GM19455 (cell line): ENCODE results near the gene ASPHD1.
"Not testable (repeated sequence)": the region's sequence is repeated elsewhere in the genome, so short reads cannot be mapped to it uniquely, and the experiment has no call there.

Source experiments
- ATAC-seq: cut with Tn5 transposase; IDR thresholded peaks from one replicate; pipeline ENCODE4 v1.9.1; 2021; ENCODE audit not compliant: unreplicated experiment

Gene ASPHD1

GRCh38 chr16:29876594-29877249 is 23.6 kb upstream of the ASPHD1 start:
- no peak for ATAC-seq

- ATAC-seq: no peak
These were observed 22.9 kb upstream of the ASPHD1 start for GRCh38 chr16:29877266-29877961.

DNA sequence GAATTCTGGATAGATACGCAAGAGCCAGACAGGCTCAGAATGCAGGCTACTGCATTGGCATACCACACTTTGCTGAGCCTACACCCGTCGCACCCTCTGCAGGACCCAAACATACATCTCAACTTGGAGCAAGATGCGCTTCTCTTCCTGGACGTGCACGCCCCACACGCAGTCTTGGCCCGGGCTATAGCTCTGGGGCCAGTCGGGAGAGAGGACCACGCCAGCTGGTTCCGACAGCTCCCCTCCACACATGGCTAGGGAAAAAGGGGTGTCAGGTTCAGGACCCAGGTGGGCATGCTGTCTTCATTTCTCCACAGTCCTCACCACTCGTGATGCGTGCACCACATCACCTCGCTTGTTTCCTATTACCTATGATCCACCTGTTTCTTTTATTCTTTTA is 22.1 kb upstream of the ASPHD1 start:
- no peak for ATAC-seq

DNA sequence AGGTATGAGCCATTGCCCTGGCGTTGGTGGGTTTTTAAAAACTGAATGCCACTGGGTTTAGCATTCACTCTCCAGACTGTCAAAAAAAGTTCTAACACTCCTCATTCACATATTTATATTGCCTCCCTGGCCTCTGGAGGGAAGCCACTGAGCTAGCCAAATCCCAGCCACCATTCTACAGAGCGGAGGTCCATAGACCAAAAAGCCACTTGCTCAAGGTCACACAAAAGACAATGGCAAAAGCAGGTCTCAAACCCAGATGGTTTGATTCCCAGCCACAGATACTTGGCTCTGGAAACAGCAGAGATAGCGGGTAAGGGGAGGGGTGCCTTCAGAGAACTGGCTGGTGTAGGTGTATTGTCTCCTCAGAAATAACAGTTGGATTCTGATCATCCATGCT is 19.2 kb upstream of the ASPHD1 start:
- ATAC-seq: no peak

DNA sequence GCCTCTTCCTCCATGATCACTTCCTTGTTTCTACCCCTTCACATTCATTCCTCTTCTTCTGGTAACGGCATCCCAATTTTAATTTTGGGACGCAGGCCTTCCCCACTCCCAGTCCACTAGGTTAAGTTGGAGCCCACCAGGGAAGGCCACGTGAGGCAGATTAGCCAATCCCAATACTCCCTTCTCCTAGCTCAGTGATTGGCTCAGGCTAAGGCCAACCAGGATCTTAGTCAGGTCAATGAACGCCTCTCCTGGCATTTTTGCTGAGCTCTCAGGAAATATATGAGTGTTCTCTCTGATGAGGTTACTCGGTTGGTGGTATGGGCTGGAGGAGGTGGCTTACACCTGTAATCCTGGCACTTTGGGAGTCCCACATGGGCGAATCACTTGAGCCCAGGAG is 16.3 kb upstream of the ASPHD1 start:
- ATAC-seq: no peak

- not testable (repeated sequence) for ATAC-seq
These were observed 10.9 kb upstream of the ASPHD1 start for GRCh38 chr16:29889372-29889771.

DNA sequence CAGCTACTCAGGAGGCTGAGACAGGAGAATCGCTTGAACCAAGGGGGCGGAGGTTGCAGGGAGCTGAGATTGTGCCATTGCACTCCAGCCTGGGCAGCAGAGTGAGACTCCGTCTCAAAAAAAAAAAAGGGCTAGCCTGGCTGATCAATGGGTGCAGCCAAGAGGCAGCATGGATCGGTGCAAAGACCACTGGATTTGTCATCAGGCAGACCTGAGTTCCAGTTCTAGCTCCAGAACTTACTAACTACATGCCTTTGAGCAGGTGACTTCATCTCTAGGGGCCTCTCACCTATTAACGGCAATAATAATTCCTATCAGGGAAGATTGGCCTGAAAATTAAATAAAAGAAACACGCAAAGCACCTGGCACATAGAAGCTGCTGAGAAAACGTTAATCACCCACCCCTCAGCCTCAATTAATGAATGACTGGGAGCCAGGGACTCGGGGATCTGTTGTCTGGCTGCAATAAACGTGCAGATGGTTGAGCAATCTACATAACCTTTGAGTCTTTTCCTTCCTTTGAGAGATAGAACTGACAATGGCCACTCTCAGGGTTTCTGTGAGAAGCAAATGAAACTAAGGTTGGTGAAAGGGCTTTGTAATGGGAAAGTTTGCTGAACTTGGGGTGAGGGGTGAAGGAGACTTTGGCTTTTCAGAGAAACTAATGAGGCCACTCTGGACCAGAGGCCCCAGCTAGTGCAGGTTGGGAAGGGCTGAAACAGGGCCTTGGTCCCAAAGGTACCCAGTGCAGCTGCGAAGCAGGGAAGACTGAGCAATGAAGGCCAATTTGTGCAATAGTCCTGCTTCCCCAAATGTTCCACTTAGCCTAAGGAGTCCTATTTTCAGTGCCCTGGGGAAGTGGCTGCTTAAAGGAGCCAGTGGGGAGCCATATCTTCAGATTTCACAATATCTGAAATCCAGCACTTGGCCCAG is 8.5 kb upstream of the ASPHD1 start:
- no peak for ATAC-seq

- ATAC-seq: no peak
These were observed 7.9 kb upstream of the ASPHD1 start for GRCh38 chr16:29892458-29892813.

DNA sequence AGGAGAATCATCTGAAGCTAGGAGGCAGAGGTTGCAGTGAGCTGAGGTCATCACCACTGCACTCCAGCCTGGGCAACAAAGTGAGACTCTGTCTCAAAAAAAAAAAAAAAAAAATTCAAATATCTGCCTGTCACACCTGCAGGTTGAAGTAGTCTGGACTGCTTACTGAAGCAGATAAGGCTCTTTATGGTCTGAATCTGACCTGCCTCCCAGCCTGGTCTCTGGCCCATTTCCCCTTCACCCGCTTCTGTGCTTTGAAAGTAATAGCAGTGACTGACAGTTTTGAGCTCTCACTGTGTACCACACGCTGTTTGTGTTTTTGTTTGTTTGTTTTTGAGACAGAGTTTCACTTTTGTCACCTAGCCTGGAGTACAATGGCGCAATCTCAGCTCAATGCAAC is 6.7 kb upstream of the ASPHD1 start:
- no peak for ATAC-seq

- ATAC-seq: no peak
These were observed 5.9 kb upstream of the ASPHD1 start for GRCh38 chr16:29894352-29894751.

DNA sequence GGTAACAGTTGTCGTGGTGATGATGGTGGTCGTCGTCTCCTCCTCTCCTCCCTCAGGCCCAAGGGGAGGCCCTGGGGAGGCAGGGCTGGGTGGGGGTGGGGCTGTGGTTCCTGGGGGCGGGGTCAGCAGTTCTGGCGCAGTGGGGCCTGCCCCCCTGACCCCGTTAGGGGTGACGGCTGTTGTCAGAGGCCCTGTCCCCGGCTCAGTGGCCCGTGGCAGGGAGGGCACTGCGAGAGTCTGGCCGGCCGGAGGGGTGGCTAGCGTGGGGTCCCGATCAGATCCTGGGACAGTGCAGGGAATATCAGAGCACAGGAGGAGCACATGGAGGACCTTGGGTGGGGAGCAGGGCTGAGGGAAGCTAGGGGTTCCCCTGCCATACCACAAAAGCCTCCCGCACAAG is 3.4 kb upstream of the ASPHD1 start:
- ATAC-seq: no peak

DNA sequence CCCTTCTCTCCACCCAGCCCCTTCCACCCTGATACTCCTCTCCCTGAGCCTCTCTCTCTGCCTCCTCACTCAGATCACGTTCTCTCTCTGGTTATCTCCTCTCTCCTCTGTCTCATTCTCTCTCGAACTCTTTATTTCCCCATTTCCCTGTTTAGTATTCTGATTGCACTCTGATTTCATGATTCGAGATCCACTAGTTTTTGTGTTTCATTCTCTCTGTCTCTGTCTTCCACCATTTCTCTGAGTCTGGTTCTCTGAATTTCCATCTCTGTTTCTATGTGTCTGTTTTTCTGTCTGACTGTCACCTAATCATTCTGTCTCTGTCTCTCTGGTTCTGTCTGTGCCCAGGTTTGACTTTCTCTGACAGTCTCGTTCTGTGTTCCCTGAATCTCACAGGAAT is 3.0 kb upstream of the ASPHD1 start:
- ATAC-seq: no peak

DNA sequence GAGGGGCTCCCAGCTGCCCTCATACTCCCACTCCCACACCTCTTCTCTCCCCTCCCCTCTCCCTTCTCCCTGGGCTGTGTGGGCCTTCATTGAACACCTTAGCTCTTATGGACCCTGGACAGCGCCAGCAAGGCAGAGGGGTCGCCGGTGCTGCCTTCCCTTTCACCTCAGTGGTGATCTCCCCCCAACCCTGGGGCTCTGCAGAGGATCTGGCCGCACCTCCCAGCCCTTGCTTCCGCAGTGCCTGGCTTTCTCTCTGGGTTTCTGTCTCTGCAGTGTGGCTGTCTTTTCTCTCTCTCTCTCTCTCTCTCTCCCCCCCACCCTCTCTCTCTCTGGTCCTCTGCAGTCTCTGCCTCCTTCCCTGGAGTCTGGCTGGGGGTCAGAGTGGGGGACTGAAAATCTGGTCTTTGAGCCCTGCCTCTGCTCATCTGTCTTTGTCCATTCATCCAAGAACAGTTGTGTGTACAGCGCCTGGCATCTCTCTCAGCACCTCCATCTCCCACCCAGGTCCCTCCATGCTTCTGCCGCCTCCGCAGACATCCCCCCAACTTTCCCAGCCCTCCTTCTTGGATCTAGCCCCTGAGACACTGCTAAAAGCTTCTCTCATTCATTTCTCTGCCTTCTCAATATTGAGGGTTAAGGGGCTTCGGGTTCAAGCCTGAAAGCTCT is 2.0 kb upstream of the ASPHD1 start:
- ATAC-seq: no peak

DNA sequence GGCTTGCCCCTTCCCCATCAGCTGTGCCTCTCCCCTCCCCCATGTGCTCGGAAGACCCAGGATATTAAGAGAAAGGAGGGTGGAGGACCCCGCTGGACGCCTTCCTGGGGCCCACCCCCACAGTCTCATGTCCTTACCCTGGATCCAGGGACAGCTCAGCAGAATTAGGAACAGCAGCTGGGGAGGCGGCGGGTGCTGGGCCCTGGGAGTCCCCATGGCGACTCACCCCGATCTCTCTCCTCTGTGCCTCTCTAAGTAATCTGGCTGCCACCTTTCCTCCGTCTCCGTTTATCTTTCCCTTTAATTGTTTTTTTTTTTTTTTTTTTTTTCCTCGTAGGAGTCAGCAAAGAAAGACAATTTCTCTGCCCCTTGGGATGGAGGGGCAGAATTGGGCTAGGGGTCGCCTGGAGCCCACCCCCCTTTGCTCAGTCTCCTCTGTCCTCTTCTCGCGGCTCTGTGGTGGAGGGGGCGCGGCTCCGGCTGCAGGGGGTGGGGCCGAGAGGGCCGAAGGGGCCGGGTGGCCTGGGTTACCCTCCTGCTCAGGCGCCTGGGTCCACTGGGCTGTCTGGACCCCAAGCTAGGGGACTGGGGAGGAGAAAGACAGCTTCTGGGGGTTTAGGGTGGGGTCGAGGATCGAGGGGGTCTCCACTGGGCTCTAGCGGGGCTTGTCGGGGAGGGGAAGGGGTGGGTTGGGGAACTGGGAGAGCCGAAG is 1.3 kb upstream of the ASPHD1 start:
- ATAC-seq: no peak

- no peak for ATAC-seq
These were observed 679 bp upstream of the ASPHD1 start, which contains the start of gene SEZ6L2 for GRCh38 chr16:29899516-29900101. Gene SEZ6L2, minus strand, starts transcription at chr16:29899550. Its CDS starts 531 bp downstream, at chr16:29899019.

DNA sequence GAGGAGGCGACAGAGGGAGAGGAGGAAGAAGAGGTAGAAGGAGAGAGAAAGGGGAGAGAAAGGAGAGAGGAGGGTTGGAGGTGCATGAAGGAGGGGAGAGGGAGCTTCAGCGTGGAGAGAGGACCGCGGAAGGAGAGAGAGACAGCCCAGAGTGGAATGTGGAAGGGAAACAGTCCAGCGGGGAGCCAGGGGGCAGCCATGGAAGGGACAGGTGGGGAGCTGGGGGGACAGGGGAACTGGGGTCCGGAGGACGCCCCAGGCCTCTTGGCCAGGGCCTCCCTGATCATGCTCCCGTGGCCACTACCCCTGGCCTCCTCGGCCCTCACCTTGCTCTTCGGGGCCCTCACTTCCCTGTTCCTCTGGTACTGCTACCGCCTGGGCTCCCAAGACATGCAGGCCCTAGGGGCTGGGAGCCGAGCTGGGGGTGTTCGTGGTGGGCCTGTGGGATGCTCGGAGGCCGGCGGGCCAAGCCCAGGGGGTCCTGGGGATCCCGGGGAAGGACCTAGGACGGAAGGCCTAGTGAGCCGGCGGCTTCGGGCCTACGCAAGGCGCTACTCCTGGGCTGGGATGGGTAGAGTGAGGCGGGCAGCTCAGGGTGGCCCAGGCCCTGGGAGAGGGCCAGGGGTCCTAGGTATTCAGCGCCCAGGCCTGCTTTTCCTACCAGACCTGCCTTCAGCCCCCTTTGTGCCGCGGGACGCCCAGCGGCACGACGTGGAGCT is 759 bp downstream of the ASPHD1 start:
- ATAC-seq: no peak

DNA sequence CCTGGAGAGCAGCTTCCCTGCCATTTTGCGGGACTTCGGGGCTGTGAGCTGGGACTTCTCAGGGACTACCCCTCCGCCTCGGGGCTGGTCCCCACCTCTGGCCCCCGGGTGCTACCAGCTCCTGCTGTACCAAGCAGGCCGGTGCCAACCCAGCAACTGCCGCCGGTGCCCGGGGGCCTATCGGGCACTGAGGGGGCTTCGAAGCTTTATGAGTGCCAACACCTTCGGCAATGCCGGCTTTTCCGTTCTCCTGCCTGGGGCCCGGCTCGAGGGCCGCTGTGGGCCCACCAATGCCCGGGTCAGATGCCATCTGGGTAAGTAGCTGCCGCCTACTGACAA is 1.3 kb downstream of the ASPHD1 start:
- ATAC-seq: no peak

DNA sequence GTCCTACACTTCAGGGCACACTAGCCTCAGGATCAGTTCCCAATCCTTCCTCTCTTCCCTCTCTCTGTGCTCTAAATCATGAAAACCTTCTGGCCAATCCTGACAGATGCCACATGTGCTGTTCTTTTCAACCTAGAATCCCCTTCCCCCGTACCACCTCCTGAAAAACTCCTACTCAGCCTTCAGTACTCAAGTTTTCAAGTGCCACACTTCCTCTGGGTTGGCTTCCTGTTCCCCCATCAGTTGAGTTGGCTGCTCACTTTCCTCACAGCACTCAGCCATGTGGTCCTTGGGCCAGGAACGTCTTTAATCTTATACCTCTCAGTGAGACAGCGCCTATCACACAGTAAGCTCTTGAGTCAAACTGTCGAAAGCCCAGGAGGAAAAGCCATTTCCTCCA is 3.3 kb downstream of the ASPHD1 start:
- ATAC-seq: no peak

GRCh38 chr16:29904947-29905346 is 4.7 kb downstream of the ASPHD1 start:
- no peak for ATAC-seq

DNA sequence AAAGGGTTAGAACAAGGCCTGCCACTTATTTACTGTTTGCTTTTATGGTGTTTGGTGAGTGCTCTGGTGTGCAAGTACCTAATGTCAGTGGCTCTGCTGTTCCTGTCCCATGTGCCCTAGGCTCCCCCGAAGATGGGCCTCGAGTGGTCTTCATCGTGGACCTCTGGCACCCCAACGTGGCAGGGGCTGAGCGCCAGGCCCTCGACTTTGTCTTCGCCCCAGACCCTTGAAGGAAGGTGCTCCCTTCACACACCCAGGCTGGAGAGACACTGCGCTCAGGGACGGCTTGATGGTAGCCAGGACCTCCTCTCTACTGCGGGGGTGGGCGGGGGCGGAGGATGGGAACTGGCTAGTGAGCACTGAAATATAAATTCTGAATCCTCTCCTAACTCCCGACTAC is 5.4 kb downstream of the ASPHD1 start:
- ATAC-seq: no peak
